ENCODE measurements around the gene ZFC3H1.

- no peak for TF ChIP-seq TEAD4 (IDR thresholded peaks at IDR 0.05)
- TF ChIP-seq CREB1 (IDR thresholded peaks at IDR 0.05; ENCODE audit: low read depth) = no peak
- no peak for TF ChIP-seq YY1 (IDR thresholded peaks at IDR 0.05; ENCODE audit: low read depth)
- no peak for TF ChIP-seq MAX (IDR thresholded peaks at IDR 0.05)
- TF ChIP-seq REST (IDR thresholded peaks at IDR 0.05; ENCODE audit: low read depth) = no peak
- TF ChIP-seq TAF1 (IDR thresholded peaks at IDR 0.05; ENCODE audit: low read depth) = no peak
Observed at GRCh38 chr12:71708658-71709057, 45.0 kb upstream of the ZFC3H1 start.

Data from Ishikawa (cell line).